ENCODE data around the gene LGR4.

LGR4 gene

DNA sequence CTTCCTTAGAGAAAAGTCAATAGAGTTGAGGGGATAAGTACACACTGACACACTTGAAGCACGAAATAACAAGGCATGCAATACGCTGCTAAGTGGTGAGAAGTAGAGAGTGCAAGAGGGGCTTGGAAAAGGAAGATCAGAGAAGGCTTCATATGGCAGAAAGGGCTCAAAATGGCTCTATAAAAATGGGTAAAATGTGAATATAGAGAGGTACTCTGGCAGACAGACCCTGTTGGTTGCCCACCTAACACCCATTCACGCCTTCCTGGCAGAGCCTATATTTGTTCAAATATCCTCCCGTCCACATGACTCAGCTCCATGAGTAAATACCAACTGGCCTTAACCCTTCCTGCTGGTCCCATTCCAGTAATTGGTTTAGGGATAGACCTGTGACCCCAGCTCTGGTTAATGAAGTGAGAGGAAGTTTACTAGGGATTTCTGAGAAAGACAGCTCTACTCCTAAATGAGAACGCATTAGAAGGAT is 70.7 kb downstream of the LGR4 start:
- Histone ChIP-seq H2AFZ (ENCODE audit: low read length, unreplicated experiment) (no peak overlapping the region), H3K4me3 (ENCODE audit: low read depth, low read length) (no peak overlapping the region), H3K27me3 (ENCODE audit: insufficient read depth, low read length) (no peaks in the 10 kb centered on the region), H3K4me1 (ENCODE audit: control insufficient read depth, insufficient read depth, low read length, unreplicated experiment) (no peaks in the 10 kb centered on the region), H3K36me3 (ENCODE audit: insufficient read depth, low read length) (no peaks in the 10 kb centered on the region), H3K79me2 (ENCODE audit: control insufficient read depth, insufficient read depth, low read length, unreplicated experiment) (no peaks in the 10 kb centered on the region), H3K27ac (ENCODE audit: low read depth, low read length) (no peak overlapping the region)

DNA sequence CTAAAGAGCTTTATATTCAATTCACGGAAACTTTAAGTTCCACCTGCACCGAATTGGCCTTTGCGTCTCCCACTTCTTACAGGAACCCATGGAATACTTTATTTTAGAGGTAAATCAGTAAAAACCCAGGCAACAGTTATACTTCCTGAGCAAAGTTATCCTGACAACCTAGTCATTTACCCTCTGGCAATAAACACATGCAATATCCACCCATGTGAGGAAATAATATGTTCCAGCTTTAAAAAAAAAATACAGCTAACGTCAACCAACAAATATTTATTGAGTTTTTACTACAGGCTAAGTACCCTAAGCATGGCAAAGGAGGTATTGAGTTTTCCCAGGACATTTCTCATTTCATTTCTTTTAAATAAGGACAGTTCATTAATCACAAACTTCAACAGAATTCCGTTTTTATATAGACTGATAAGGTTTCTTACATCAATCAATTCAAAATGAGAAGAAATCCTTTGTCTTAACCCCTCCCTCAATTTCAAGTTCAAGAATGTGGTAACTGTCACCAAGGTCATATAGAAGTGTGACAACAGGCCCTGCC is 71.2 kb downstream of the LGR4 start:
- no peak overlapping the region for H3K4me3 ChIP-seq (ENCODE audit: low read depth, low read length)
- no peaks in the 10 kb centered on the region for H3K27me3 ChIP-seq (ENCODE audit: insufficient read depth, low read length)
- no peak overlapping the region for H2AFZ ChIP-seq (ENCODE audit: low read length, unreplicated experiment)
- H3K4me1 ChIP-seq (ENCODE audit: control insufficient read depth, insufficient read depth, low read length, unreplicated experiment) = no peaks in the 10 kb centered on the region
- no peaks in the 10 kb centered on the region for H3K36me3 ChIP-seq (ENCODE audit: insufficient read depth, low read length)
- H3K79me2 ChIP-seq (ENCODE audit: control insufficient read depth, insufficient read depth, low read length, unreplicated experiment) = no peaks in the 10 kb centered on the region
- no peak overlapping the region for H3K27ac ChIP-seq (ENCODE audit: low read depth, low read length)

DNA sequence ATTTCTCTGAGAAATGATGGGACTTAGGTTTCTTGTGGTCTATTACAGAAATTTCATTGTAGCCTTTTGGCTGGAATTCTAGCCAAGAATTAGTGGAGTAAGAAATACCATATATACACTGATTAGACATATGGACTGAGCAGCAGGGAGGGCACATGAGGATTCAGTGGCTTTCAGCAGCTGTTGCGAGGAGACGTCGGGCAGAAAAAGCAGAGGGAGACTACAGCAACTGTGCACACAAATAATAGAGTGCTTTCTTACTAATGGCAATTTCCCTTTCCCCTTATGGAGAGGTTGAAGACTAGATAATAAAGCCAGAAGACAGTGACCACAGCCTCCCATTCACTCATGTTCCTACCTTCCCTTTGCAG is 74.2 kb downstream of the LGR4 start:
- Histone ChIP-seq H3K4me1 (ENCODE audit: control insufficient read depth, insufficient read depth, low read length, unreplicated experiment) (no peaks in the 10 kb centered on the region), H2AFZ (ENCODE audit: low read length, unreplicated experiment) (no peak overlapping the region), H3K79me2 (ENCODE audit: control insufficient read depth, insufficient read depth, low read length, unreplicated experiment) (no peaks in the 10 kb centered on the region)

DNA sequence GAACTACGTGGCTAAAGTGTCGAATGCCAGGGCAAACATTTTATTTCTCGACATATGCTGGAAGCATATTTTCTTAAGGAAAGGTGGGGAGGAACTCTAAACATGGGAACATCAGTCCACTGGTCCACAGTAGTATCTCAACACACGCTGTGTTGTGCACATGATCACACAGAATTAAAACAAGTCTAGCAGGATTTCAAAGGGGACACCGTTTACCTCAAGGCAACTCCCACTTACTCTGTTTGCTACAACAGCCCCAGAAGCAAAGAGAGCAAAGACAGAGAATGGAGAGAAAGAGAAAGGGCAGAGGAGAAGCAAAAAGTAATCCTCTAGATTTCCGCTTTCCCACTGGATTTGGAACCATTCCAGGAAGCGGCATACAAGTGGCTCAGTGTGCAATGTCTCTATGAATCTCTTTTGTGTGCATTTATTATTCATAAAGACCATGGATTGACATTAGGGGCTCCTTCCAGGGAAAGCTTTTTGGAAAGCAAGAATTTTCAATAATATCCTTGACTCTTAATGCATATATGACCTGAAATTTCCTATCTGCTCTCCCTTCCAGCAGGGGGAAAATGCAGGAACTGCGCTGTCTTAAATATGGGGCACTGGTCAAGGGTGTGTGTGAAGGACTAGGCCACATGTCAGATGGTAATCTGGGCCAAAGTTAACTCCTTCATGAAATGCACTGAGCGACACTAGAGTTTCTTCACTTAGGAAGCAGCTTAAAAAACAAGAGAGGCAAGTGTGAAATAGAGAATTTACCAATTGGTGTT is 74.8 kb downstream of the LGR4 start:
- H3K4me1 ChIP-seq (ENCODE audit: control insufficient read depth, insufficient read depth, low read length, unreplicated experiment) = peaks cover 4% of the 10 kb centered on the region
- H3K79me2 ChIP-seq (ENCODE audit: control insufficient read depth, insufficient read depth, low read length, unreplicated experiment) = no peaks in the 10 kb centered on the region
- H3K36me3 ChIP-seq (ENCODE audit: insufficient read depth, low read length) = no peaks in the 10 kb centered on the region
- no peak overlapping the region for H3K27ac ChIP-seq (ENCODE audit: low read depth, low read length)
- no peak overlapping the region for H3K4me3 ChIP-seq (ENCODE audit: low read depth, low read length)
- no peaks in the 10 kb centered on the region for H3K27me3 ChIP-seq (ENCODE audit: insufficient read depth, low read length)
- no peak overlapping the region for H2AFZ ChIP-seq (ENCODE audit: low read length, unreplicated experiment)

More for the DNA sequence above, 74.2 kb downstream of the LGR4 start:
- Histone ChIP-seq H3K4me3 (ENCODE audit: low read depth, low read length) (no peak overlapping the region), H3K36me3 (ENCODE audit: insufficient read depth, low read length) (no peaks in the 10 kb centered on the region), H3K27ac (ENCODE audit: low read depth, low read length) (no peak overlapping the region), H3K27me3 (ENCODE audit: insufficient read depth, low read length) (no peaks in the 10 kb centered on the region)

DNA sequence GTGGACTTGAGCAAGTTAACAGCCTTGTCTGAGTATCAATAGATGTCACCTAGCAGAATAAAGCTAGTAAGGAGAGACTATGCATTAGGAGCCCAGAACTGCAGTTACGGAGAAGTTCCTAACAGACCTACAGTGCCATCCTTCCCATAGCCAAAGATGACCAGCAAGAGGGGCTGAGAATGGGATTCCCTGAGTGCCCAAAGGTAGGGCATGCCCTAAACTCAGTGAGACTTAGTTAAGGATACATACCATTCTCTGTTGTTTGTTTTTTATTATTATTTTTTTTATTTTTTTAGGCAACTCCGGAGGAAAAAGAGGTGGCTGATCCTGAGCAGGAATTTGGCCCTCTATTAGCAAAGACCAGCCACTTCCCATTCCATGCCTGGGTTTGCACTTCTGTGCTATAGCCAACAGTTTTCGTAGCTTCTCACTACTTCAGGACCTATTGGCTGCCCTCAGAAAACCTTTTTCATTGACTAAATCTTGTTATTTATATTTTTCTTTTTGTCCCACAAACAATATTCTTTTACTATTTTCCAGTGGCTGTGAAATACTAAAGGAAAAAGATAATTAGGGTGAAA is 76.2 kb downstream of the LGR4 start:
- Histone ChIP-seq H3K79me2 (ENCODE audit: control insufficient read depth, insufficient read depth, low read length, unreplicated experiment) (no peaks in the 10 kb centered on the region), H3K4me3 (ENCODE audit: low read depth, low read length) (no peak overlapping the region), H3K27me3 (ENCODE audit: insufficient read depth, low read length) (no peaks in the 10 kb centered on the region), H2AFZ (ENCODE audit: low read length, unreplicated experiment) (no peak overlapping the region), H3K4me1 (ENCODE audit: control insufficient read depth, insufficient read depth, low read length, unreplicated experiment) (peaks cover 19% of the 10 kb centered on the region), H3K36me3 (ENCODE audit: insufficient read depth, low read length) (no peaks in the 10 kb centered on the region), H3K27ac (ENCODE audit: low read depth, low read length) (no peak overlapping the region)

DNA sequence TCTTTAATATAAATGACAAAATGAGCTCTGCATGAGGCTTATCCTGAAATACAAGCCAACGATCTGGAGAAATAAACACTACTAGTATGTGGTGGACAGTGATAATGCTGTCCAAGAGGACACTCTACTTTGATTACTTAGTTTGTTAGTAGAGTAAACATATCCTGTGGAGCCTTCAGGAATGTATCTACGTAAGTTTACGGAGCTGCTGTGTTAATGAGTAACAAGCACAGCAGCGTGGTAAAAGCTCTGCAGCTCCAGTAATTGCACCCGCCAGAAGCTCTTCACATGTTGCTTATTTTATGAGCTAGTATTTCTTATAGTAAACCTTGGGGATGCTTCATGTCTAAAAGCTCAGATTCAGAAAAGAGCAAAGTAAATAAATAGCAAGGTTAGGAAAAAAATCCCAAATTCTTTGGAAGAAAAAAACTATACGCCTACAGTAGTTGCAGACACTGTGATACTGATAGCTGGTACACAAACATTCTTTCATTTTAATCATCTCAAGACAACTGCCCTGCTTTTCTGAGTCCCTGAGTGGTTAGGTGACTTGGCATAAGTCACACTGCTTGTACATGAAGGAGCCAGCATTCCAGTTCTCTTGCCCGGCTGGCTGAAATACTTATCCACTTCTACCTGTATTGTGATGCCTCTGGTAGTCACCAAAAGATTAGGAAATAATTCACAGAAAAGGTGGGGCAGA is 76.9 kb downstream of the LGR4 start:
- Histone ChIP-seq H3K79me2 (ENCODE audit: control insufficient read depth, insufficient read depth, low read length, unreplicated experiment) (no peaks in the 10 kb centered on the region), H2AFZ (ENCODE audit: low read length, unreplicated experiment) (no peak overlapping the region), H3K4me3 (ENCODE audit: low read depth, low read length) (no peak overlapping the region), H3K36me3 (ENCODE audit: insufficient read depth, low read length) (no peaks in the 10 kb centered on the region), H3K27me3 (ENCODE audit: insufficient read depth, low read length) (no peaks in the 10 kb centered on the region), H3K27ac (ENCODE audit: low read depth, low read length) (no peak overlapping the region), H3K4me1 (ENCODE audit: control insufficient read depth, insufficient read depth, low read length, unreplicated experiment) (peaks cover 25% of the 10 kb centered on the region)

DNA sequence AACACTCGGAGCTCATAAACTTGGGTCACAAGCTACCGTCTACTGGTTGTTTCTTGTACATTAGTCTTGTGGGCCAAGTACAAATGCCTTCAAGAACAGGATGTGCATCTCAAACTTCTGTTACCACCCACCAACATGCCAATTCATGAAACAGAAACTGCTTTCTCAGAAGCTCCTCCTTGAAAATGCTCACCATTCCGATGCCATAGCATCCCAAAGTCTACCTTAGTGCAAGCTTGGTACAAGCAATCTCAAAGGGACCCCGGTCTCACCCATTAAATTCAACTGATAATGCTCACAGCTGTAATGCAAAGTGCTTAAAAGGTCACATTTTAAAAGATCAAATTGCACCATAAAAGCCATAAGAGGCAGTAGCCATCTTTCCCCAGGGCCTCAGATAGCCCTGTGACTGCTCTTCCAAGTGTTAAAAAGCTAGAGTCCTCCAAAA is 77.8 kb downstream of the LGR4 start:
- peaks cover 34% of the 10 kb centered on the region for H3K4me1 ChIP-seq (ENCODE audit: control insufficient read depth, insufficient read depth, low read length, unreplicated experiment)

DNA sequence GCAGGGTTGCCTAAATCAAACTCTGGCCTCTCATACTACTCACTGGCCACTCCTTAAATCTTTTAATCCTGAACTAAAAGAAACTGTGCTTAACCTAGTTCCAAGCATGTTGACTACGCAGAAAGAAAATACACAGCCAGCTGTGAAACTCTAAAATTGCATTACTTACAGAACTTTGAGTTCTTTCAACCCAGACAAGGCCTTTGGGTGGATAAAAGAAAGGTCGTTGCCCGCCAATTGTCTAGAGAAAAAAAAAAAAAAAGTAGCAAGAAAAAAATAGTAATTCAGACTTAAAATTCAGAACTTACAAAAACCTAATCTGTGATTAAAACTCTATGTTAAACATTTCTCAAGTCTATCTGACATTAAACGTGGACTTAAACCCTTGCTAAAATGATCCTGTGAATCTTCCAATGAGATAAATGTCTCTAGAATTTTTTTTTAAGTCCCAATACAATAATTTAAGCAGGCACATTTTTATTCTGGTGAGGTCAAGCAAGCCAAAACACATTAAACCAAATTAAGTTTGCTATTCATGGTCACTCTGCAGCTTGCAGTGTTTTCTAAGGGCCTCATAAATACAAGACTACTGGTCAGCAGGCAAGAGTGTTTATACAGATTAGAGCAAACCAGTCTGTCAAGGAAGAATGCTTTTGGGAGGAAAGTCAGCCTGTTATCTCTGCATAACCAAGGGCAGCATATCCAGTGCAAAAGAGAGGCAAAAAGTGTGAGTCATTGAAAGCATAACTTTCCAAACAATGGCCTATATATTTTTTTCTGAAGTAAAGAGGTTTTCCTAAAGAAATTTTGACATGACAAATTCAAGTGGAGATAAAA is 80.1 kb downstream of the LGR4 start:
- peaks cover 57% of the 10 kb centered on the region for H3K4me1 ChIP-seq (ENCODE audit: control insufficient read depth, insufficient read depth, low read length, unreplicated experiment)
- H2AFZ ChIP-seq (ENCODE audit: low read length, unreplicated experiment) = no peak overlapping the region
- H3K27me3 ChIP-seq (ENCODE audit: insufficient read depth, low read length) = no peaks in the 10 kb centered on the region
- H3K36me3 ChIP-seq (ENCODE audit: insufficient read depth, low read length) = no peaks in the 10 kb centered on the region
- H3K27ac ChIP-seq (ENCODE audit: low read depth, low read length) = peak overlapping the region; percentile 39; the same call in 1 of the 2 replicates
- no peaks in the 10 kb centered on the region for H3K79me2 ChIP-seq (ENCODE audit: control insufficient read depth, insufficient read depth, low read length, unreplicated experiment)
- no peak overlapping the region for H3K4me3 ChIP-seq (ENCODE audit: low read depth, low read length)

More for the DNA sequence above, 77.8 kb downstream of the LGR4 start:
- no peak overlapping the region for H2AFZ ChIP-seq (ENCODE audit: low read length, unreplicated experiment)
- no peaks in the 10 kb centered on the region for H3K79me2 ChIP-seq (ENCODE audit: control insufficient read depth, insufficient read depth, low read length, unreplicated experiment)
- no peak overlapping the region for H3K27ac ChIP-seq (ENCODE audit: low read depth, low read length)
- no peaks in the 10 kb centered on the region for H3K36me3 ChIP-seq (ENCODE audit: insufficient read depth, low read length)
- no peak overlapping the region for H3K4me3 ChIP-seq (ENCODE audit: low read depth, low read length)
- H3K27me3 ChIP-seq (ENCODE audit: insufficient read depth, low read length) = no peaks in the 10 kb centered on the region

DNA sequence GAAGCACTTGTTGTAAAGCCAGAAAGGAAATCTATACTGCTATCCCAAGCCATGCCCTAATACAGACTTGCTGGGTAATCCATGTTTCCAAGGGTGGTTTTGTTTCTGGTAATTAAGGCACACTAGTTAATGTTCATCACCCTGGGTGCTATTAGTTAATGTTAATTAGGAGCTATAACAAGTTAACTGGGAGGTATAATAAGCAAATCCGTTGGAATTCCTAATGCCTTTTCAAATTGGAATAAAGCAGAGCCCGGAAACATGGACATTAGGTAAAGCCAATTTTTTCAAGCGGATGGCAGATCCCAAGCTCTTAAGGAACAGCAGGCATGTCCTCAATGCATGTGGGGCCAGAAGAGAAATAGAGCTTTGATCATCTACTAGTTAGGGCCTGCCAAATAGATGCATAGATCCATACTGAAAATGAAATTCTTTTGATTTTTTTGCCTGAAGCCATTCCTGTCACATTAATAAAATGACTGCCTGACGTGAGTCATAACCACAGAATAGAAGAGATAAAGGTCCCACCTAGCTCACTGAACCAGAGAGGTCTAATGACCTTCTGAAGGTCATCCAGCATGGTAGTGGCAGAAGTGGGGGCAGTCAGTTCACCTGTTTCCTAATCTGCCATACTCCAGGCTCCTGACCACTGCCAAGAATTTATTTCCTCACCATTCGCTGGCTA is 81.1 kb downstream of the LGR4 start:
- H3K4me3 ChIP-seq (ENCODE audit: low read depth, low read length) = no peak overlapping the region; the same call in 1 of the 2 replicates
- H3K27me3 ChIP-seq (ENCODE audit: insufficient read depth, low read length) = no peaks in the 10 kb centered on the region
- no peak overlapping the region for H3K27ac ChIP-seq (ENCODE audit: low read depth, low read length)
- H3K36me3 ChIP-seq (ENCODE audit: insufficient read depth, low read length) = no peaks in the 10 kb centered on the region
- H2AFZ ChIP-seq (ENCODE audit: low read length, unreplicated experiment) = no peak overlapping the region
- H3K79me2 ChIP-seq (ENCODE audit: control insufficient read depth, insufficient read depth, low read length, unreplicated experiment) = no peaks in the 10 kb centered on the region
- peaks cover 63% of the 10 kb centered on the region for H3K4me1 ChIP-seq (ENCODE audit: control insufficient read depth, insufficient read depth, low read length, unreplicated experiment)

Data from ACC112 (cell line).